SK-N-MC (cell line): Measurements from ENCODE around the gene SPTLC3.

Experiments
- DNase-seq: peaks from one replicate; pipeline ENCODE4 v3.0.0-alpha.2; 2011; ENCODE audit warnings: low read depth, low spot score
- H3K27ac ChIP-seq: fragments of 200-600 bp; sonication (generic); 2 replicates; pipeline ENCODE4 v1.5.1; 2016; ENCODE audit warnings: mixed run types
- H3K36me3 ChIP-seq: fragments of 200-600 bp; sonication (generic); 2 replicates; pipeline ENCODE4 v1.6.1; 2017; ENCODE audit warnings: antibody characterized with exemption, low read length, mixed read lengths; ENCODE audit not compliant: insufficient read depth
- H3K4me3 ChIP-seq: fragments of 200-600 bp; sonication (generic); 2 replicates; pipeline ENCODE4 v1.5.1; 2016
- H3K9ac ChIP-seq: fragments of 200-600 bp; sonication (generic); 2 replicates; pipeline ENCODE4 v1.8.0; 2017; ENCODE audit warnings: mixed run types, mixed read lengths; ENCODE audit not compliant: insufficient read length
- H3K9me3 ChIP-seq: fragments of 200-600 bp; sonication (generic); 2 replicates; pipeline ENCODE4 v1.6.1; 2017; ENCODE audit warnings: low read depth, mild to moderate bottlenecking, antibody characterized with exemption, low read length, moderate library complexity, mixed read lengths
- EZH2 ChIP-seq: fragments of 200-600 bp; sonication (generic); IDR thresholded peaks from one replicate; pipeline ENCODE4 v1.6.1; 2017; ENCODE audit warnings: antibody characterized with exemption
- FOXP2 ChIP-seq: optimal IDR thresholded peaks from 2 replicates; pipeline ENCODE3; 2011; ENCODE audit warnings: mild to moderate bottlenecking, moderate library complexity; ENCODE audit not compliant: insufficient read depth; ENCODE audit errors: extremely low read length, control extremely low read depth
- POLR2AphosphoS5 ChIP-seq: IDR thresholded peaks from 2 replicates; pipeline ENCODE4 v1.6.1; 2012; ENCODE audit warnings: mild to moderate bottlenecking, low read depth, low read length, borderline replicate concordance

The SPTLC3 gene

GRCh38 chr20:13180986-13181889 is 172.5 kb downstream of the SPTLC3 start:
- no peak overlapping the region for H3K9ac ChIP-seq
- no peak overlapping the region for H3K4me3 ChIP-seq
- no peak for DNase-seq
- H3K9me3 ChIP-seq = no peaks in the 10 kb centered on the region
- H3K36me3 ChIP-seq = no peaks in the 10 kb centered on the region
- no peak for TF ChIP-seq FOXP2
- TF ChIP-seq POLR2AphosphoS5 = no peak
- TF ChIP-seq EZH2 = no peak
- H3K27ac ChIP-seq = no peak overlapping the region

GRCh38 chr20:13183005-13183404 is 174.2 kb downstream of the SPTLC3 start:
- TF ChIP-seq EZH2 (no peak), FOXP2 (no peak), POLR2AphosphoS5 (no peak)
- no peak for DNase-seq
- no peaks in the 10 kb centered on the region for H3K36me3 ChIP-seq
- H3K4me3 ChIP-seq = no peak overlapping the region
- no peak overlapping the region for H3K9ac ChIP-seq
- H3K9me3 ChIP-seq = no peaks in the 10 kb centered on the region
- H3K27ac ChIP-seq = no peak overlapping the region

GRCh38 chr20:13186043-13186774 is 177.4 kb downstream of the SPTLC3 start:
- H3K9me3 ChIP-seq = no peaks in the 10 kb centered on the region
- H3K4me3 ChIP-seq = no peak overlapping the region
- no peaks in the 10 kb centered on the region for H3K36me3 ChIP-seq
- H3K9ac ChIP-seq = no peak overlapping the region
- TF ChIP-seq FOXP2 = no peak
- no peak for TF ChIP-seq POLR2AphosphoS5
- TF ChIP-seq EZH2 = no peak
- DNase-seq = no peak
- no peak overlapping the region for H3K27ac ChIP-seq

- DNase-seq = no peak
Observed at GRCh38 chr20:13187899-13188298, 179.1 kb downstream of the SPTLC3 start.

GRCh38 chr20:13199279-13199678 is 190.5 kb downstream of the SPTLC3 start:
- DNase-seq = no peak

More at GRCh38 chr20:13187899-13188298, 179.1 kb downstream of the SPTLC3 start:
- Histone ChIP-seq H3K9me3 (no peaks in the 10 kb centered on the region), H3K27ac (no peak overlapping the region), H3K36me3 (no peaks in the 10 kb centered on the region), H3K4me3 (no peak overlapping the region), H3K9ac (no peak overlapping the region)
- TF ChIP-seq FOXP2 (no peak), POLR2AphosphoS5 (no peak), EZH2 (no peak)

GRCh38 chr20:13200767-13201500 is 192.2 kb downstream of the SPTLC3 start:
- H3K27ac ChIP-seq = no peak overlapping the region
- no peak overlapping the region for H3K9ac ChIP-seq
- no peak overlapping the region for H3K4me3 ChIP-seq
- H3K9me3 ChIP-seq = no peaks in the 10 kb centered on the region
- no peak for TF ChIP-seq POLR2AphosphoS5
- TF ChIP-seq EZH2 = no peak
- TF ChIP-seq FOXP2 = no peak
- no peaks in the 10 kb centered on the region for H3K36me3 ChIP-seq
- no peak for DNase-seq

More at GRCh38 chr20:13199279-13199678, 190.5 kb downstream of the SPTLC3 start:
- H3K36me3 ChIP-seq = no peaks in the 10 kb centered on the region
- H3K4me3 ChIP-seq = no peak overlapping the region
- no peaks in the 10 kb centered on the region for H3K9me3 ChIP-seq
- TF ChIP-seq POLR2AphosphoS5 (no peak), EZH2 (no peak), FOXP2 (no peak)
- H3K27ac ChIP-seq = no peak overlapping the region
- no peak overlapping the region for H3K9ac ChIP-seq

- H3K36me3 ChIP-seq = no peaks in the 10 kb centered on the region
- no peak overlapping the region for H3K4me3 ChIP-seq
- no peak overlapping the region for H3K27ac ChIP-seq
- no peak overlapping the region for H3K9ac ChIP-seq
- DNase-seq = no peak
- no peaks in the 10 kb centered on the region for H3K9me3 ChIP-seq
- TF ChIP-seq POLR2AphosphoS5 = no peak
- no peak for TF ChIP-seq FOXP2
- TF ChIP-seq EZH2 = no peak
Observed at GRCh38 chr20:13202565-13202964, 193.8 kb downstream of the SPTLC3 start.

GRCh38 chr20:13205425-13205824 is 196.7 kb downstream of the SPTLC3 start:
- H3K27ac ChIP-seq = no peak overlapping the region
- no peak for DNase-seq
- TF ChIP-seq FOXP2 (no peak), EZH2 (no peak), POLR2AphosphoS5 (no peak)

More at GRCh38 chr20:13205425-13205824, 196.7 kb downstream of the SPTLC3 start:
- H3K4me3 ChIP-seq = no peak overlapping the region
- no peak overlapping the region for H3K9ac ChIP-seq
- no peaks in the 10 kb centered on the region for H3K36me3 ChIP-seq
- no peaks in the 10 kb centered on the region for H3K9me3 ChIP-seq
